Measurements from ENCODE around the gene CDH4. TPM values are rescaled to one million over a fixed set of nuclear protein-coding genes. Genes with fewer than 3 reads are reported as not detected.

The CDH4 gene
- total and polyA plus RNA-seq, 2 of the 4 experiments (the other 2 are of a cell fraction) = 1.6 to 3.5 TPM

DNA sequence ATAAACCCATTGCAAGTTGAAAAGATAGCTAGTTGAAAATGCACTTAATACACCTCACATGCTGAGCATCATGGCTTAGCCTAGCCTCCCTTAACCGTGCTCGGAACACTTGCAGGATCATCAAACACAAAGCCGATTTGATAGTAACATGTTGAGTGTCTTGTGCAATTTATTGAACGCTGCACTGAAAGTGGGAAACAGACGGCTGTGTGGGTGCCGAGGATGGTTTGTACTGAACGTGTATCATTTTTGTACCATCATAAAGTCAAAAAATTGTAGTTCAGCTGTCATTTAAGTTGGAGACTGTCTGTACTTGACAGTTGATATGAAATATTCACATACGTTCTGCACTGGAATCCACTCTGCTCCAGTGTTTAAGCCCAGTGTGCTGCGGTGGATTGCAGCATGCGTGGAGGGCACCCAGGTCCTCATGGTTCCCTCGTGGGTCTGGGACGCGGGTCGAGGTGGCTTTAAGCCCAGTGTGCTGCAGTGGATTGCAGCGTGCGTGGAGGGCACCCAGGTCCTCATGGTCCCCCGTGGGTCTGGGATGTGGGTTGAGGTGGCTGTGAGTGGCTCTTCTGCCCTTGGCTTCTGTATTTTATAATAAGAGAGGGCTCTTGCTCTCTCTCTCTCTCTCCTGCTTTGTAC is 77.0 kb downstream of the CDH4 start:
- H3K27ac ChIP-seq (ENCODE audit: insufficient read depth, low read length) = no peak overlapping the region
- H3K18ac ChIP-seq (ENCODE audit: low read depth, low read length) = no peak overlapping the region
- H4K5ac ChIP-seq (ENCODE audit: low read depth, low read length) = no peak overlapping the region
- dilution Hi-C loops (cut with HindIII; ENCODE audit: low sequenced_read_pairs, unreplicated experiment) (no loop called here), in situ Hi-C loops (cut with MboI; ENCODE audit: low sequenced_read_pairs) (no loop called here), intact Hi-C loops (cut with micrococcal nuclease) (no loop called here)
- peaks cover 2% of the 10 kb centered on the region; the same call in 1 of the 2 replicates for H3K9me3 ChIP-seq (ENCODE audit: control insufficient read depth, insufficient read depth, low read length)
- no peaks in the 10 kb centered on the region for H3K79me1 ChIP-seq (ENCODE audit: low read depth in 1 of 2, low read length in 2 of 2)
- TF ChIP-seq FOS (IDR thresholded peaks at IDR 0.05; ENCODE audit: low read depth, low read length) (no peak), MXI1 (IDR thresholded peaks at IDR 0.05; ENCODE audit: borderline replicate concordance, low read depth, low read length) (no peak)
- DNase-seq (peak; percentile 17), ATAC-seq (ENCODE audit: low read depth) (peak; percentile 17; the same call in 1 of the 2 replicates)
- no peak overlapping the region for H3K56ac ChIP-seq (ENCODE audit: extremely low read depth, insufficient read depth, low read length)
- no TSS peak for BruUV-seq (replicated peaks)
- H4K20me1 ChIP-seq (ENCODE audit: insufficient read depth, low read length) = peaks cover 13% of the 10 kb centered on the region
- H3K14ac ChIP-seq (replicated peaks; ENCODE audit: low read depth, low read length) = no peak overlapping the region
- peaks cover 3% of the 10 kb centered on the region; the same call in 1 of the 2 replicates for H3K9me1 ChIP-seq (ENCODE audit: insufficient read depth, low read length)
- H2AK9ac ChIP-seq (replicated peaks; ENCODE audit: low read depth, low read length, poor library complexity) = peak overlapping the region; percentile 60
- no peak overlapping the region for H2BK20ac ChIP-seq (ENCODE audit: low read depth, low read length)
- no peak overlapping the region for H2BK5ac ChIP-seq (ENCODE audit: low read depth, low read length, poor library complexity, severe bottlenecking)
- H4K91ac ChIP-seq (ENCODE audit: insufficient read depth, low read depth, low read length) = no peak overlapping the region
- H3K4me2 ChIP-seq (ENCODE audit: low read depth, low read length) = no peak overlapping the region
- no peaks in the 10 kb centered on the region for H3K27me3 ChIP-seq (ENCODE audit: control insufficient read depth, insufficient read depth, low read length)
- no peaks in the 10 kb centered on the region for H3K36me3 ChIP-seq (ENCODE audit: control insufficient read depth, insufficient read depth, low read length)
- no peak overlapping the region for H3K4me3 ChIP-seq (ENCODE audit: insufficient read depth, low read depth, low read length)
- no peak overlapping the region for H2BK15ac ChIP-seq (ENCODE audit: low read depth, low read length)
- H2AK5ac ChIP-seq (ENCODE audit: low read depth, low read length) = no peak overlapping the region
- H2AFZ ChIP-seq (replicated peaks; ENCODE audit: low read length, poor library complexity) = peak overlapping the region; percentile 47
- no peak overlapping the region for H4K8ac ChIP-seq (ENCODE audit: low read depth in 2 of 2, low read length in 2 of 2)
- H3K4ac ChIP-seq (ENCODE audit: low read depth, low read length) = no peak overlapping the region
- CTCF ChIA-PET = no interaction called here
- 75% methylated on average over 10 of the region's 17 CpGs; no CpG with 5 or more reads in 1 of the 2 experiments for WGBS, 2 experiments (ENCODE audit: extremely low coverage in 2 of 2, insufficient read length in 1 of 2)
- no peaks in the 10 kb centered on the region for H3K4me1 ChIP-seq (ENCODE audit: control insufficient read depth, insufficient read depth, low read length)
- POLR2A ChIA-PET (ENCODE audit: unreplicated experiment) = no interaction called here
- no peak overlapping the region for H3K9ac ChIP-seq (ENCODE audit: low read depth, low read length)
- H2BK120ac ChIP-seq (ENCODE audit: low read depth, low read length) = no peak overlapping the region
- H3K23ac ChIP-seq (ENCODE audit: low read depth, low read length) = no peak overlapping the region

Measured in IMR-90 (cell line).